Measurements from ENCODE around the gene SHC3.

Gene SHC3

DNA sequence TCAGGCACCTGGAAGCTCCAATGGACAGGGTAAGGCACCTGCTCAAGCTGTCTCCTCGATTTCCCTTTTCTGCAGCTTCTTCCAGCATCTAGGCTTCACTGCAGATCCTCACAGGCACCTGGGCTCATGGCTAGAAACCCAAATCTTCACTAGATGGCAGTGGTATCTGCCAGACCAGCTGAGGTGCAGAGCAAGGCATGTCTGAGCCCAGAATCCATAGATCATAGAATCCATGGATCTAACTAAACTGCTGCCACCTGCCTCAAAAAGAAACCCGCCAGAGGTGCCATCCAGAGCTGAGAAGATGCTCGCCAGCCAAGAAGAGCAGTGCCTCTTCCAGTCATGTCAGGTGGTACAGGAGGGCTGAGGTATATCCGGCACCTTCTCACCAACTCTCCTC is 6.9 kb downstream of the SHC3 start:
- intact Hi-C loops (cut with DNase I; ENCODE audit: low total_unique reads) = no loop called here
- Histone ChIP-seq H3K4me3 (no peak overlapping the region), H3K36me3 (no peaks in the 10 kb centered on the region), H3K4me1 (no peaks in the 10 kb centered on the region), H3K27me3 (peaks cover 0 to 29% of the 10 kb centered on the region in 2 donors), H3K27ac (no peak overlapping the region), H3K9me3 (no peaks in the 10 kb centered on the region)
- TF ChIP-seq, protein P1, sequence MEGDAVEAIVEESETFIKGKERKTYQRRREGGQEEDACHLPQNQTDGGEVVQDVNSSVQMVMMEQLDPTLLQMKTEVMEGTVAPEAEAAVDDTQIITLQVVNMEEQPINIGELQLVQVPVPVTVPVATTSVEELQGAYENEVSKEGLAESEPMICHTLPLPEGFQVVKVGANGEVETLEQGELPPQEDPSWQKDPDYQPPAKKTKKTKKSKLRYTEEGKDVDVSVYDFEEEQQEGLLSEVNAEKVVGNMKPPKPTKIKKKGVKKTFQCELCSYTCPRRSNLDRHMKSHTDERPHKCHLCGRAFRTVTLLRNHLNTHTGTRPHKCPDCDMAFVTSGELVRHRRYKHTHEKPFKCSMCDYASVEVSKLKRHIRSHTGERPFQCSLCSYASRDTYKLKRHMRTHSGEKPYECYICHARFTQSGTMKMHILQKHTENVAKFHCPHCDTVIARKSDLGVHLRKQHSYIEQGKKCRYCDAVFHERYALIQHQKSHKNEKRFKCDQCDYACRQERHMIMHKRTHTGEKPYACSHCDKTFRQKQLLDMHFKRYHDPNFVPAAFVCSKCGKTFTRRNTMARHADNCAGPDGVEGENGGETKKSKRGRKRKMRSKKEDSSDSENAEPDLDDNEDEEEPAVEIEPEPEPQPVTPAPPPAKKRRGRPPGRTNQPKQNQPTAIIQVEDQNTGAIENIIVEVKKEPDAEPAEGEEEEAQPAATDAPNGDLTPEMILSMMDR (IDR thresholded peaks at IDR 0.05) = no peak
- no peak for DNase-seq

GRCh38 chr9:89171231-89171630 is 7.4 kb downstream of the SHC3 start:
- peaks cover 0 to 27% of the 10 kb centered on the region in 2 donors for H3K27me3 ChIP-seq
- intact Hi-C loops (cut with DNase I; ENCODE audit: low total_unique reads) = no loop called here
- TF ChIP-seq, protein P1 (IDR thresholded peaks at IDR 0.05) = no peak
- DNase-seq = no peak
- H3K9me3 ChIP-seq = no peaks in the 10 kb centered on the region
- no peak overlapping the region for H3K4me3 ChIP-seq
- no peaks in the 10 kb centered on the region for H3K36me3 ChIP-seq
- no peaks in the 10 kb centered on the region for H3K4me1 ChIP-seq
- H3K27ac ChIP-seq = no peak overlapping the region

DNA sequence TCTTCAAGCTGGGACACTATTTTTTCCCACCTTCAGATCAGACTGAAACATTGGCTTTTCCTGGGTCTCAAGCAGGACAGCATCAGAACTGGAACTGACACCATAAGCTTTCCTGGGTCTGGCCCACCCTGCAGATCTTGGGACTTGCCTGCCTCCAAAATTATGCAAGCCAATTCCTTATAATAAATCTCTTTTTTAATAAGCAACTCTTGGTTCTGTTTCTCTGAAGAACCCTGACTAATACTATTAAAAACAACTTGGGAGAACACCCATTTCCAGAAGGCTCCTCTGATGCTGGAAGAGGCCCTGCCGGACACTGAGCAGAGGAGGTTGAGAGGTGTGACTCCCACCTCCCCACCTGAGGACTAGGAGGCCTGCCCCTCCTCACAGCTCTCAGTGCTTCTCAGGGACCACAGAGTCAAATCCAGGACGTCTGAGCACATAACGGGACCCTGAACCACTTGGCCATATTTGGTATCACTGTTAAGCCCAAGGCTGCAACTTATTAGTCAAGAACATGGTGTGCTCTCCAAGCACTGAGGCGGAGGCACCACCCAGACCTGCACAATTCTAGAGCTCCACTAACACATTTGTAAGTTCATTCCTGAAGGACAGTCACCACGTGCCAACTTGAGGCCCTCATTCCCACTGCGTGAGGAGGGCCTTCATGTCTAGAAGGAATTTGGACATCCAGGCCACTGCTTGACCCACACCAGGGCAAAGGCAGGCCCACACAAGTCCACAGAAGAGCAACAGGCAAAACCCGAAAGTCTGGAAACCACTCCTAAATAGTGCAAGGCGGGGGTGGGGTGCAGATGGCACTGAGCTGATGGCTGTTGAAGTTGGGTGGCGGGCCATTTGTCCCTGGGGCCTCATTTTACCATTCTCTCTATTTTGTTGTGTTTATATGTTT is 9.5 kb downstream of the SHC3 start:
- TF ChIP-seq, protein P1 (IDR thresholded peaks at IDR 0.05) = no peak

DNA sequence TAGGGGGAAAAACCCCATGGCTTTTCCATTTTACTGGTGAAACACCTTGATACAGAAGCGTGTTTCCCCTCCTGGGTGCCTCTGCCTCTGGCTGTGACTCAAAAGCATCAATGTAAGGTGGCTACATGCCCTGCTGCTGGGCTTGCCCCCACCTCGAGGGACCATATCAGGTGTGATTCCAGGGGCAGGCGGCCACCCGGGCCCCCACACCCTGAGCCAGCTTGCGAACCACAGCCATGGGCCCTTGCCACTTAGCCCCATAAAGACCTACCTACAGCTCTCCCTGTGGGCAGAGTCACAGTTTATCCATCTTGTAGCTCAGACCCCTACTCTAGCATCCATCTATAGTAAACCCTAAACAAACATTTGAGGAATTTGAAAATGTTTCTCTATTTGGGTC is 10.8 kb downstream of the SHC3 start:
- Histone ChIP-seq H3K4me1 (no peaks in the 10 kb centered on the region), H3K9me3 (no peaks in the 10 kb centered on the region), H3K27me3 (peaks cover 0 to 2% of the 10 kb centered on the region in 2 donors), H3K36me3 (no peaks in the 10 kb centered on the region), H3K4me3 (no peak overlapping the region), H3K27ac (no peak overlapping the region)
- intact Hi-C loops (cut with DNase I; ENCODE audit: low total_unique reads) = no loop called here
- TF ChIP-seq, protein P1 (IDR thresholded peaks at IDR 0.05) = no peak
- DNase-seq = no peak

More for the DNA sequence above, 9.5 kb downstream of the SHC3 start:
- intact Hi-C loops (cut with DNase I; ENCODE audit: low total_unique reads) = no loop called here
- Histone ChIP-seq H3K27ac (no peak overlapping the region), H3K4me1 (no peaks in the 10 kb centered on the region), H3K36me3 (no peaks in the 10 kb centered on the region), H3K9me3 (no peaks in the 10 kb centered on the region), H3K27me3 (peaks cover 0 to 10% of the 10 kb centered on the region in 2 donors), H3K4me3 (no peak overlapping the region)
- DNase-seq = no peak

GRCh38 chr9:89166852-89167251 is 11.8 kb downstream of the SHC3 start:
- H3K36me3 ChIP-seq = no peaks in the 10 kb centered on the region
- H3K4me1 ChIP-seq = no peaks in the 10 kb centered on the region
- no peaks in the 10 kb centered on the region for H3K9me3 ChIP-seq
- no peak for DNase-seq
- no peaks in the 10 kb centered on the region for H3K27me3 ChIP-seq
- TF ChIP-seq, protein P1 (IDR thresholded peaks at IDR 0.05) = no peak
- H3K27ac ChIP-seq = no peak overlapping the region
- no peak overlapping the region for H3K4me3 ChIP-seq
- intact Hi-C loops (cut with DNase I; ENCODE audit: low total_unique reads) = no loop called here

Data from tibial artery (tissue), 4 donors.